ENCODE data around the gene BLCAP.
"Not testable (repeated sequence)": the region's sequence is repeated elsewhere in the genome, so short reads cannot be mapped to it uniquely, and the experiment has no call there.

Gene BLCAP

DNA sequence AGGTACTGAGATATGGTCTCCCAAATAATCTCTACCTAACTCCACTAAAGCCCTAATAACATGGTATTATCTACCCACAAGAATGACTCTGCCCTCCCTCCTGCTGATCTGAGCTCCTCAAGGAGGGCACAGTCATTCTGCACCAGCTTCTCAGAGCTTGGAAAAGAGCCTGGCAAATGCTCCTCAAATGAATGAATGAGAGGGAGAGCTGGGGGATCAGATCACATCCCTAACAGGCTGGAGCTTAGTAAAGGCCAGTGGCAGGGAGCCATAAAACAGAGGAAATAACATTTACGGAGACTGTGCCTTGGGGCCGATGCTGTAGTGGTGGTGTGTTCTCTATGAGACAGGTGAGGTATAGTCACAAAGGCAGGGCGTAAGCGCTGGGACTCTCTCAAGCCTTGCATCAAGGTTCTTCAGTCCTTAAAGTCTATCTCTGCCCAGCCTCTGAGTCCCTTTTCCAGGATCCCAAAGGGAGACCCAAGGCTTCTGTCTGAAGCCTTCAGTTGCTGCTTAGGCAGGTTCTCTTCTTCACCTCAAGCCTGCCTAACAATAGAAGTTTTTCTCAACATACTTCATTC is 13.8 kb downstream of the BLCAP start:
- DNase-seq = no peak

DNA sequence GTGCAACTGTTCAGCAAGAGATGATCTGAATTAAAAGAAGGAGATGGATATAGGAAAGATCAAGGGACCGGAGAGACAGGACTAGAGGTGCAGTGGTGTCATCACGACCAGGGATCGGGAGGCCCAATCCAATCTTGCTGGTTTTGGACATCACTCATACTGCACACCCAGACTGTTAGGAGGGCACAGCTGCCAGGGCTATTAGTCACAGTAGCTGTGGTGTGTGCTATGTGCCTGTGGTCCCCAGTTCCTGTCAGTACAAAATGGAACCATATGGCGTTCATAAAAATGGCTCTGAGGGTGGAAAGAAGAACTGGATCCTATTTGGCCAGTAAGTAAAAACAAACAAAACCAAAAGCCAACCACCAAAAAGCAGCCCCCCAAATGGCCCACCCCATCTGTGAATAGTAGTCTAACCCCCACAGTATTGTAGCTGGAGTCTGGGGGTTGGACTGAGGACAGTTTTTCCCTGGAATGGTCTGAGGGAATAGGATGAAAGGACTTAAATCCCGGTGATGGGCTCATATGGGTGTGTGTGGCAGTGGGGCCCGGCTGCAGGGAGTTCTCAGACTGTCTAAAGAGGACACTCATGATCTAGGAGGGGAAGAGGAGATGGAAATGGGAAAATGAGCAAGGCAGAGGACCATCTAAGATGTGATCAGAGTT is 15.9 kb downstream of the BLCAP start:
- no peak for DNase-seq

DNA sequence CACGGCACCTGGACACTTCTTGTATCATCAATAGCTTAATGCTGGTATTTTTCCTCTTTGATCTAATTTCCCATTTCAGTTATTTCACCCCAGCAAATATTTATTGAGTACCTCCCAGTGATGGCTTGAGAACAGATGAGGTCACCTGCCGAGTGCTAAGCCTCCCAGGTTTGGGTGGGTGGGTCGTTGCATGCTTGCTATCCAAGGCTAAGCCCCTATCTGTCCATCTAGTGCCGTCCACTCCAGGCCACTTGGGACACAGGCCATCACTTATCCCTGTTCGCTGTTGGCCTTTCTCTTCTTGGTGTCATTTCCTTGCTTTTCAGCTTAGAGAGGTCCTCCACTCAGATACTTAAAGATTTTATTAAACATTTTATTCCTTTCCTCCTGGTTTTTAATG is 17.4 kb downstream of the BLCAP start:
- no peak for DNase-seq

DNA sequence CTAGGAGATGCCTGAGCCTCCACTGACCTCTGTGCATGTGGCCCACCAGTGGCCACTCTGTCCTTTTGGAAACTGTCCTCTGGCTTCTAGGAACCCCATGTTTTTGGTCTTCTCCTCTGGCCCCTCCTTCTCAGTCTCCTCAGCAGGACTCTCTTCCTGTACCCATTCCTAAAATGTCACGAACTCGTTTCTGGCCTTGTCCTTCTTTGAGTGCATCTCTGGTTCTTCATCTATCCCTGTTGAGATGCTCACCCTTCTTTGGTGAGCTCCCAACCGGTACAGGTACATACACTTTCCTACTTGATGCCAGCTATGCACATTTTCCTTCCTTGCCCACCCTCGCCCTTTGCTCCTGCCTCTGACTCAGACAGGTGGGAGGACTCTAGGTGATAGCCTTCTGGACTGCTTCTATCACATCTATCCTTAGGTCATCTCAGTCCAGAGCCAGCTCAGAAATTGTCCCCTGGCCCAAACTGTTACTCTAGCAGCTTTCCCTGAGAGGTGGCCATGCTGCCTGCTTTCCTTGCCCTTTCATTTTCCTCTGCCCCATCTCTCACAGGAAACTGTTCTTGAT is 21.4 kb downstream of the BLCAP start:
- DNase-seq = no peak

DNA sequence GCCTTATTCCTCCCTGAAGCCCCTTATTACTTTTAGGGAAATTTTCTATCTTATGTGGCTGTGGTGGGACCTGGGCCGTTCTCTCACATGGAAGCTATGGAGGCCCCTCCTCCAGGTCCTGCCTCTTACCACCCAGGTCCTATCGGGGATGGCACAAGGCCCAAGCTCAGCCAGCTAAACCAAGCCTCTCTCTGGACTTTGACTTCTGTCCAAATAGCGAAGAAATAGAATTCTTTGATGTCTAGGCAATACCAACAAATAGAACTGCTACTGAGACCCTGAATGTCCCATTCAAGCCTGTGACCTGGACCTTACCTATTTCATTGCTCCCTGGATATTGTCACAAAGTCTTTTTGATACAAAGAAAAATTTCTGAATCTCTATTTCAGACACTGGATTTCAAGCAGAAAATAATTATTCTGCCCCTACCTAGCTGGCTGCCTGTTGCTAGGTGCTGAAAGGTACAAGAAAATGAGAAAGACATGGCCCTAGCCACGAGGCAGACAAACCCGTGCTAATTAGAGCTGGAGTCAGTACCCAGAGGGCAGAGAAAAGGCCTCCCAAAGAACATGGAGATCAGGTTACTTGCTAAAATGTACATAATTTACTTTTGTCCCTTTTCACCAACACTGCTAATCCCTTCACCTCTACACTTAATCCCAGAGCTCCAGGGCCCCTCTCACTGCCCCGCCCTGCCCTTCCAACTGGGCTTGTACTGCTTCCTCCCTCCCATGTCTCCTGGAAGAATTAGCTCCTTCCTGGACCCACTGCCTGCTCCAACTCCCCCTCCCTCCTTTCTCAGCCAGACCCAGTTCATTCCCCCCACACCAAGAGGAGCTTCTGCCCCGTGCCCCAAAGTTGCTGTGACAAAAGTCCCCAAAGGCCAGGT is 22.2 kb downstream of the BLCAP start:
- no peak for DNase-seq

DNA sequence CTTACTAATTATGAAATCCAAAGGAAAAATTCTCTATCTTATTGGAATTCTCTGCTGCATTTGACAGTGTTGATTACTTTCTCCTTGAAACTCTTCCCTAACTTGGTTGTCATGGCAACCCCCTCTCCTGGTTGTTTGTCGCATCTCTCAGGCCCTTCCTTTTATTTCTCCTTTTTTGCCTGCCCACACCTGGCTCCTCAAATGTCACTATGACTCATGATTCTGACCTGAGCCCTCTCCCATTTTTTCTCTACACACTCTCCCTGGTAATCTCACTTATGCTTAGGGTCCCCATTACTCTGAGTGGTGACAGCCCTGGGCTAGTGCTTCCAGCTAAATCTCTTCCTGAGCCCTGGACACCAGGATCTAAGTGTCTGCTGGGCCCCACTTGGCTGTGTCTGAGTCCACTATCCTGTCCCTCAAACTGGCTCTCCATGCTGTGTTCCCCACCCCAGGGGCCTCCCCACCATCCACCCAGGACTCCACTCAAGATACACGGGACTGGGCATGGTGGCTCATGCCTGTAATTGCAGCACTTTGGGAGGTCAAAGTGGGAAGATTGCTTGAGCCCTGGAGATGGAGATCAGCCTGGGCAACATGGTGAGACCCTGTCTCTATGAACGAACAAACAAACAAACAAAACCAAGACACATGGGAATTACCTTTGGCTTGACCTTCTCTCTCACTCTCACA is 23.1 kb downstream of the BLCAP start:
- DNase-seq = no peak

DNA sequence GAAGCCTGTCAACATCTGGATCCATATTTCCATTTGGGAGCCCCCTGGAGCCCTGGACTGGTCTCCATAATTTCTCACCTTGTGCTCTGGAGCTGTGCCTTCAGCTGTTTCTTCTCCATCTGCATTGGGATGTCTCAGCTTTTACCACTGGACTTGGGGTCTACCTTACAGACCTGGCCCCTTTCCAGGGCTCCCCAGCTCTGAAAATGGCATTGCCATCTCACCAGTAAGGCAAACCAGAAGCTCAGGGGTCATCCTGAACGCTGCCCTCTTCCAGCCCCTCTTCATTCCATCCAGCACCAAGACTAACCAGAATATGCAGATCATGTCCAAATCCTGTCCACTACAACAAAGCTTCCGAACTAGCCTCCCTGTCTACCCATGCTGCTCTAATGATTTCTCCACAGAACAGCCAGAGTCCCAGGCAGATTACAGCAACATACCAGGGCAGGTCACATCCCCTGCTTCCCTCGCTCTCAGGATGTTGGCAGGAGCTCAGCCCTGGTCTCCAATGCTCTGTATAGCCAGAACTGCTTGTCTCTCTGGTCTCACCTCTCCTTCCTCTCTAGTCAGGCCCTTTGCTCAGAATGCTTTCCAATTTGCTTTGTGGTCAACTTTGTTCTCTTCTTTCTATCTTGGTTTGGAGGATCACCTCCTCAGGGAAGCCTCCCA is 24.3 kb downstream of the BLCAP start:
- no peak for DNase-seq

DNA sequence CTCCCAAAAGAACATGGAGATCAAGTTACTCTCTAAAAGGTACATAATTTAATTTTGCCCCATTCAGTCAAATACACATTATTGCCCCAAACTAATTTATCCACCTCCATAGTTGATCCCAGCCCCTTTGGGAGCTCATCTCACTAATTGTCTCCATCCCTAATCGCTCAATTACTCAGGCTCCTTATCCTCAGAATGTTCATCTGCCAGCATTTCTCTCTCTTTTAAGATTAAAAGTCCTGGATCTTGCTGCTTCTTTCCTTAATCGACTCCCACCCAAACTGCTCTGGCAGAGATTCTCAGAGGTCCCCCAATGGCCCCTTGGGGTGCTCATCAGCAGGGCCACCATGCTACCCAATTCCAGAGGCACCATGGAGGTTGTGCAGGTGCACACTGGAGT is 25.0 kb downstream of the BLCAP start:
- DNase-seq = no peak

DNA sequence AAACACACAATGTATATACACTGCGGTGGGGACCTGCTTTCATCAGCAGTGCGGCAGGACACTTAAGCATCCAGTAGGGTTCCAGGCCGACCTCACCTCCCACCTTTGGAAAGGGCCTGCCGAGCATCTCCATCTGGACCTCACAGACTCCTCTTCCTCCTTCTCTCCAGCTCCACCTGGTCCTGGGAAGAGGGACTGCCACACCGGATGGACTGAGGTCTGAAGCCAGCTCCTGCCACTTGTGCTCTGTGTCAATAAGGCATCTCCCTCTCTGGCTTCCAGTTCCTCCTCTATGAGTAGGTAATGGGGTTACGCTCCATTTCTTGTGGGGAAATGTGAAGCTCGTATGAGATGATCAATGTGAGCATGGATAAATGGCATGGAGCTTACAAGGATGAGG is 25.7 kb downstream of the BLCAP start:
- DNase-seq = no peak

DNA sequence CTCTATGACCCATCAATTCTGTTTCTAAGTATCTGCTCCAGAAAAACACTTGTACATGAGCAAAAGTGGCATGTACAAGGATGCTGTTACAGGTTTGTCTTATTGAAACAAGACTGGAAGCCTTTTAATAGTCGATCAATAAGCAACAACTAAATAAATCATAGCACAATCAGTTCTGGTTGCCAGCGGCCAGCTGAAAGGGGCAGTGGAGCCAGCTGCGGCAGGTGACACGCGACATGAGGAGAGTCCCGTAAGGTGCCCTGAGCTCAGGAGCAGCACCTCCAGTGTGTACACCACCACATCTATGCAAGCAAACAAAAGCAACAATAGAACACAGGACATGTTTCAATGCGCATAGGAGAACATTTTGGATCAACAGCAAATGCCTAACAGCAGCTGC is 27.4 kb downstream of the BLCAP start:
- no peak for DNase-seq

DNA sequence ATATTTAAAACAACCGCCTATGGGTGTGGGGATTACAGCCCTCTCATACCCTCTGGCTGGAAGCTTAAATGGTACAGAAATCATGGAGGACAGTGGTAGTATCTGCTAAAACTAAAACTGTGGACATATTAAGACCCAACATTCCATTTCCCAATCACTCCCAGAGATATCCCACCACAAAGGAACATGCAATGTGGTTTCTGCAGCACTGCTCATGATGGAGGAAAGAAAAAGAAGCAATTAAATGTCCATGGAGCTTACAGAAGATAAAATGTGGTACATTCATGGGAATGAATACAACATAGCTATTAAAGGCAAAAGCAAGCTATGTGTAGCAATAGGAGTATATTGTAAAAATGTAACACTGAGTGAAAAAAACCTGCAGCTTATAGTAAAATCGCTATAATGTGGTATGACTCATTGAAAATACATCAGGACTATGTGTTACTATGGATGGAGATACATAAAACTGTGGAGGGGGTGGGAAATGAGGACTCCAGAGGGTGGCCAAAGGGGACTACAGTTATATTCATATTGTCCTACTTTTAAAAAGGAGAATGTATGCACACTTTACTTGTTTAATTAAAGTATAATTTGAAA is 29.5 kb downstream of the BLCAP start:
- DNase-seq = no peak

DNA sequence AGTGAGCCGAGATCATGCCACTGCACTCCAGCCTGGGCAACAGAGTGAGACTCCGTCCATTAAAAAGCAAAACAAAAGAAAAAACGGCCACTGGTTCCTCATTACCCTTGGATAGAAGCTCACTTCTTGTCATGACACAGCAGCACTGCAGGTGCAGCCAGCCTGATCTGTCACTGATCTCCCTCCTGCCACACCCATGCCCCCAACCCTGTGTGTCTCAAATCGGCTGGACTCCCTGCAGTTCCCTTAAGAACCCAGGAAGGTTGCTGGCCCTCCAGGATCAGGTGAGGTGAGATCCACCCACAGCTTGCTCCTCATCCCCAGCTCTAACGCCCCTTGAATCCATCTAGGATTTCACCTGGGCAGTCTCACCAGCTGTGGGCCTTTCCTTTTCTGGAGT is 32.9 kb downstream of the BLCAP start:
- no peak for DNase-seq

DNA sequence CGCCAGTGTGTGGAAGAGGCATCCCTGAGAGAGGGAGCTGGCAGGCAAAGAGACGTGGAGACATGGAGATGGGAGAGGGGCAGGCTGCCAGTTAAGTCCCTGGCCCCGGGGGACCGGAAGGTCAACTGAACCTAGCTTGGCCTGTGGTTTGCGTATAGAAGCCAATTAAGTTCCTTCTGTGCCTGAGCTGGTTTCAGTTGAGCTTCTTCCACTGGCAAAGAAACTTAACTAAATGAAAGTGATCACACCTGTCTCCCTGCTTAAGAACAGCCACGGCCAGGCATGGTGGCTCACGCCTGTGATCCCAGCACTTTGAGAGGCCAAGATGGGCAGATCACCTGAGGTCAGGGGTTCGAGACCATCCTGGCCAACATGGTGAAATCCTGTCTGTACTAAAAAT is 33.4 kb downstream of the BLCAP start:
- no peak for DNase-seq

DNA sequence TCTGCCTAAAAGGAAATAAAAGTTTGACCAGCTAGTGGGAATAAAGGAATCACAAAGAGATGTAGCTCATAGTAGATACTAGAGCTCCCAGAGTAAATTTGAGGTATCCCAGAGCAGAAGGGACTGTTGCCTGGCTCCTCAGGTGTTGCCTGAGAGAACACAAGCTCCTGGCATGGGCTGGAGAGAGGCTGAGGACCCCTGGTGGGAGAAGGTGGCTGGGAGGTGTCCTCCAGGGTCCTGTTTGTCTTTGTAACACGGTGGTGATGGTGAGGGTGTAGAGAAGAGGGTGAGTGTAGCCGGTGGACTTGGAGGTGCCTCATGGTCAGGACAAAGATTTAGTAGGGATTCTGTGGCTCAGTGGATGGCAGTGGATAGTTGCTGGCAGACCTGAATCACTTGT is 34.7 kb downstream of the BLCAP start:
- no peak for DNase-seq

DNA sequence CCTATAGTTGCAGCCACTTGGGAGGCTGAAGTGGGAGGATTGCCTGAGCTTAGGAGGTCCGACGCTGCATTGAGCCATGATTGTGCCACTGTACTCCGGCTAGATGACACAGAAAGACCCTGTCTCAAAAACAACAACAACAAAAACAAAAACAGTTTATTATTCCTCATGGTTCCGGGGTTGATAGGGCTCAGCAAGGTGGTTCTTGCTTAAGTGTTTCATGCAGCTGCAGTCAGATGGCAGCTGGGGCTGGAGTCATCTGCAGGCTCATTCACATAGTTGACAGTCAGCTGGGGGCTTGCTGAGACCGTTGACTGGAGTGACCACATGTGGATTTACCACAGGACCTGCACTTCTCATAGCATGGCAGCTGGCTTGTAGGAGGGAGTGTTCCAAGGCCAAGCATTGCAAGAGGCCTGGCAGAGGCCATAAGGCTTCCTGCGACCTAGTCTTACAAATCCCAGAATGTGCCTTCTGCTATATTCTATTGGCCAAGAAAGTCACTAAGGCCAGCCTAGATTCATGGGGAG is 35.5 kb downstream of the BLCAP start:
- no peak for DNase-seq

DNA sequence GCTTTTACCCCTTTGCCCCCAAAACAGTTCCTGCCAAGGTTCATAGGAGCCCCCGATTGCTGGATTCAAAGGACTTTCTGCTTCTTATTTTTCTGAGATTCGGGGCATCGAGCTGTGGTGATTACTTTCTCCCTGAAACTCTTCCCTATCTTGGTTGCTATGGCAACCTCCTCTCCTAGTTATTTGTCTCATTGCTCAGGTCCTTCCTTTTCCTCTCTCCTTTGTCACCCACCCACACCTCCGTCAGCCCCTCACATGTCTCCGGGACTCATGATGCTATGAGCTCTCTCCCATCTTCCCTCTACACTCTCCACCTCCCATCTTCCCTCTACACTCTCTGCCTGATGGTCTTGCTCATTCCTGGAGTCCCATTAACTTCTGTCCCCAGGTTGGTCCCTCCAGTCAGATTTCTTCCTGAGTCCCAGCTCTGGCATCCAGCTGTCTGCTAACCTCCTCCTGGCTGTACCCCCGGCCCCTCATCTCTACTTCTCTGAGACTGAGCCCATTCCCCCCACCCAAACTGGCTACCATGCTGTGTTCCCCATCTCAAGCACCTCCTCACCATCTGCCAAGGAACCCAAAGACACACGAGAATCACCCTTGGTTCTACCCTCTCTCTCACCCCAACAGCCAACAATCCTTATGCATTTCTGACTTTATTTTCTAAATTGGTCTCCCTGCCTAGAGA is 36.9 kb downstream of the BLCAP start:
- no peak for DNase-seq

DNA sequence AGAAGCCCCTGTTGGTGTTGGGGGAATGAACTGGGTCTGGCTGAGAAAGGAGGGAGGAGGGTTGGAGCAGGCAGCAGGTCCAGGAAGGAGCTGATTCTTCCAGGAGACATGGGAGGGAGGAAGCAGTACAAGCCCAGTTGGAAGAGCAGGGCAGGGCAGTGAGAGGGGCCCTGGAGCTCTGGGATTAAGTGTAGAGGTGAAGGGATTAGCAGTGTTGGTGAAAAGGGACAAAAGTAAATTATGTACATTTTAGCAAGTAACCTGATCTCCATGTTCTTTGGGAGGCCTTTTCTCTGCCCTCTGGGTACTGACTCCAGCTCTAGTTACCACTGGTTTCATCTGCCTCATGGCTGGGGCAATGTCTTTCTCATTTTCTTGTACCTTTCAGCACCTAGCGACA is 41.5 kb downstream of the BLCAP start:
- not testable (repeated sequence) for DNase-seq

DNA sequence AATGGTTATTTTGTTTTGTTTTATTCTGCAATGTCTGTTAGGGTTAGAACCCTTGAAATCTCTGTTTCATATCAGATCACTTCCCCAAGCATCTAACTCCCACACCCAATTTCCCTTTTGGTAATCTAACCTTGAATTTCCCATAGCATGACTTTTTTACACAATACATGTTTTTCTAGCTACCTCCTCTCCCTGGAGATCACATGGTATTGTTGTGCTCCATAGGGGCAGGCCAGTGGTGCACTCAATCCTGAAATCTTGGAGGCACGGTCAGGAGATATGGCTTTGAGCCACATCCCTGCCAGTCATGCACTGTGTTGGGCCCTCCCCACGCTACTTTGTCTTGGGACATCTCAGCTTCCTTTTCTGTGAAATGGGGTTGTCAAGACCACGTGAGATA is 43.3 kb downstream of the BLCAP start:
- DNase-seq = no peak

DNA sequence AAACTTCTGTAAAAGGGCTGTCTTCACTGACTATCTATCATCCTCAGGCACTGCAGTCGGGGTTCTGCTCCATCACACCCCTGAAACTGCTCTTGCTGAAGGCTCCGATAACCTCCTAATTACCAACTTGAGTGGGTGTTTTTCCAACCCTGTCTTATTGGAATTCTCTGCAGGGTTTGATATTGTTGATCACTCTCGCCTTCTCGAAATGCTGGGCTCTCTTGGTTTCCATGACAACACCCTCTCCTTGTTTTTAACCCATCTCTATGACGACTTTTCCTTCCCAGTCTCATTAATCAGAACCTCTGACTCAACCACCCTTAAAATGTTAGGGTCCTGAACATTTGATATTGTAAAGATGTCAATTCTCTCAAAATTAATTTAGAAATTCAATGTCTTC is 46.1 kb downstream of the BLCAP start:
- no peak for DNase-seq

DNA sequence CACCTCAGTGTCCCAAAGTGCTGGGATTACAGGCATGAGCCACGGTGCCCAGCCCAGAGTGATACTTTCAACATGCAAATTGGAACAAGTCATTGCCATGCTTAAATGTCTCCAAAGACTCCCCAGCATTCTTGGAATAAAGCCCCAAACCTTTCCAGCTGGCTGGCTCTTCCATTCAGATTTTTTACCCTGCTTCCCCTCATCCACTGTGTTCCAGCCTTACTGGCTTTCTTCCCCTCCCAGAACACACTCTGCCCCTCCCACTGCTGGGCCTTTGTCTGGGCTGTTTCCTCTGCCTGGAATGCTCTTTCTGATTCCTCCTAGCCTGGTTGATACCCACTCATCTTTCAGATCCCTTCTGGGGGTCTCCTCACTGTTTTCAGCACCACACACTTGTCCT is 46.8 kb downstream of the BLCAP start:
- no peak for DNase-seq
